GM12878 (cell line): ENCODE results near the gene NRP1. TPM values are rescaled to one million over a fixed set of nuclear protein-coding genes. Genes with fewer than 3 reads are reported as not detected.

ENCODE experiments used
- ATAC-seq: fragments of 200-7000 bp; cut with Tn5 transposase; 3 replicates; pipeline ENCODE4 v1.9.1; 2020; ENCODE audit warnings: mild to moderate bottlenecking, moderate library complexity
- BruUV-seq: library from RNA; stranded (reverse); fragments of 400-500 nt; replicated peaks from 2 replicates; lab custom pipeline; 2021; lab: Mats Ljungman, UMichigan
- CTCF ChIA-PET: fragments of 300-600 bp; sonication (Branson Sonifier 250); formaldehyde crosslinking; extraction: SDS; loops from one replicate; lab custom pipeline; 2021; ENCODE audit warnings: inconsistent platforms; lab: Yijun Ruan, JAX
- POLR2A ChIA-PET: fragments of 350-600 bp; formaldehyde crosslinking; extraction: SDS; loops from one replicate; lab custom pipeline; 2021; ENCODE audit warnings: inconsistent platforms; lab: Charles Lee
- RAD21 ChIA-PET: fragments of 300-600 bp; sonication (Branson Sonifier 250); formaldehyde crosslinking; loops from one replicate; lab custom pipeline; 2023; ENCODE audit warnings: antibody characterized with exemption; ENCODE audit not compliant: unreplicated experiment; lab: Charles Lee
- SMC1A ChIA-PET: fragments of 300-600 bp; sonication (Branson Sonifier 250); formaldehyde crosslinking; loops from one replicate; lab custom pipeline; 2023; ENCODE audit not compliant: unreplicated experiment, uncharacterized antibody; lab: Charles Lee
- DNase-seq: peaks from one replicate; pipeline ENCODE4 v3.0.0-alpha.2; 2011; ENCODE audit warnings: low read depth, low spot score
- FAIRE-seq: peaks from 3 replicates; lab custom pipeline; 2011; peaks lifted over from hg19 to GRCh38; lab: Jason Lieb, UNC
- H2AFZ ChIP-seq: 2 replicates; pipeline ENCODE4 v1.6.0; 2011; ENCODE audit warnings: low read depth, low read length, control low read depth; ENCODE audit not compliant: control insufficient read depth
- H3K27ac ChIP-seq: 2 replicates; pipeline ENCODE4 v1.5.1; 2011; ENCODE audit warnings: control low read depth; ENCODE audit not compliant: control insufficient read depth, insufficient read depth
- H3K27me3 ChIP-seq, 2 experiments: replicated peaks in 1 of 2; 2 replicates each; pipeline versions ENCODE4 v1.6.0 to v1.6.1; 2011; ENCODE audit warnings: low read length in 1 of 2; ENCODE audit not compliant: control insufficient read depth in 2 of 2, insufficient read depth in 2 of 2
- H3K36me3 ChIP-seq, 2 experiments: 2 replicates each; pipeline ENCODE4 v1.5.1; 2011; ENCODE audit warnings: low read length in 1 of 2; ENCODE audit not compliant: control insufficient read depth in 2 of 2, insufficient read depth in 2 of 2
- H3K4me1 ChIP-seq: 2 replicates; pipeline ENCODE4 v1.6.1; 2011; ENCODE audit warnings: mild to moderate bottlenecking, low read length, moderate library complexity, mixed read lengths; ENCODE audit not compliant: control insufficient read depth, insufficient read depth
- H3K4me2 ChIP-seq: 2 replicates; pipeline ENCODE4 v1.6.0; 2011; ENCODE audit warnings: control low read depth; ENCODE audit not compliant: control insufficient read depth, insufficient read depth
- H3K4me3 ChIP-seq: fragments of 200-600 bp; sonication (generic); 2 replicates; pipeline ENCODE4 v1.5.1; 2016
- H3K79me2 ChIP-seq: 2 replicates; pipeline ENCODE4 v1.6.0; 2011; ENCODE audit warnings: low read length; ENCODE audit not compliant: control insufficient read depth, insufficient read depth
- H3K9ac ChIP-seq: 2 replicates; pipeline ENCODE4 v1.8.0; 2011; ENCODE audit warnings: low read length, control low read depth, mixed read lengths; ENCODE audit not compliant: control insufficient read depth, insufficient read depth
- H3K9me3 ChIP-seq: replicated peaks from 3 replicates; pipeline ENCODE4 v1.5.1; 2011; ENCODE audit warnings: mild to moderate bottlenecking, low read length; ENCODE audit not compliant: control insufficient read depth, insufficient read depth
- H4K20me1 ChIP-seq: 2 replicates; pipeline ENCODE4 v1.6.0; 2011; ENCODE audit not compliant: control insufficient read depth, insufficient read depth
- BRCA1 ChIP-seq: IDR thresholded peaks from 2 replicates; pipeline ENCODE4 v1.6.1; 2011; ENCODE audit warnings: low read depth, low read length, improper control_type of control experiment
- FOS ChIP-seq: IDR thresholded peaks from 3 replicates; pipeline ENCODE4 v1.6.1; 2011; ENCODE audit warnings: borderline replicate concordance; ENCODE audit not compliant: insufficient read length; ENCODE audit errors: extremely low read depth
- NFIC ChIP-seq: IDR thresholded peaks from 2 replicates; pipeline ENCODE4 v1.6.1; 2012; ENCODE audit warnings: low read depth, mild to moderate bottlenecking, inconsistent platforms, low read length, moderate library complexity
- NFXL1 ChIP-seq: fragments of 450-650 bp; IDR thresholded peaks from 2 replicates; pipeline ENCODE4 v1.6.1; 2017; ENCODE audit warnings: antibody characterized with exemption, mild to moderate bottlenecking, borderline replicate concordance
- NR2C1 ChIP-seq: fragments of 450-650 bp; IDR thresholded peaks from 2 replicates; pipeline ENCODE4 v1.6.1; 2017; ENCODE audit warnings: antibody characterized with exemption, mild to moderate bottlenecking, moderate library complexity
- ZBED1 ChIP-seq: IDR thresholded peaks from 2 replicates; pipeline ENCODE4 v1.6.1; 2016; ENCODE audit warnings: borderline replicate concordance
- ZBTB40 ChIP-seq: fragments of 450-650 bp; IDR thresholded peaks from 2 replicates; pipeline ENCODE4 v1.6.1; 2016; ENCODE audit warnings: mild to moderate bottlenecking, moderate library complexity, borderline replicate concordance
- WGBS: methylation state at CpG from one replicate; pipeline ENCODE4 v1.1.6; 2016; ENCODE audit warnings: low lambda C conversion rate; ENCODE audit not compliant: insufficient replicate concordance, insufficient coverage; ENCODE audit errors: missing lambda C conversion rate; 5-methylcytosine and 5-hydroxymethylcytosine counted together
- in situ Hi-C: fragments of 300-500 bp; cut with MboI; formaldehyde crosslinking; loops from 9 replicates; pipeline ENCODE4 v1.14.3; 2018; ENCODE audit warnings: mixed read lengths
- intact Hi-C: fragments of 100-400 bp; cut with micrococcal nuclease; formaldehyde crosslinking; loops from one replicate; pipeline ENCODE4 v1.14.2; 2022; ENCODE audit not compliant: unreplicated experiment
- polyA plus RNA-seq, 11 experiments: library from polyadenylated mRNA; depleted of rRNA in 4 of 11; unstranded in 6 of 11; stranded (reverse) in 5 of 11; fragments of >200 nt; fragmentation: Nextera tagmentation in 4 of 11; fragmentation: Illumina TruSeq in 1 of 11; extraction: Ambion mirVana in 4 of 11; extraction: Trizol in 1 of 11; gene quantifications; 1 replicate in 1 of 11; 2 replicates in 10 of 11; pipeline versions ENCODE4 v1.2.1 to v1.2.3, GENCODE V29; 2011 to 2016; ENCODE audit warnings: inconsistent platforms in 2 of 11, missing spikeins in 2 of 11, low read depth in 1 of 11
- total RNA-seq, 4 experiments: library from RNA; depleted of rRNA in 3 of 4; stranded (reverse); fragments of >200 nt in 3 of 4; fragmentation: Illumina TruSeq in 1 of 4; extraction: Trizol in 1 of 4; gene quantifications; 2 replicates each; pipeline versions ENCODE4 v1.2.1 to v1.2.3, GENCODE V29; 2013 to 2021

The NRP1 gene
- total and polyA plus RNA-seq, 10 of the 15 experiments (the other 5 are each of a cell fraction or from before 2014, with no cell fraction given): 0.11 to 12.1 (median 0.52) TPM

GRCh38 chr10:33257439-33258080, 76.9 kb downstream of the NRP1 start:
- ChIA-PET CTCF (no interaction called here), RAD21 (no interaction called here), POLR2A (no interaction called here), SMC1A (no interaction called here)
- TF ChIP-seq BRCA1: no peak
- no peak for TF ChIP-seq NFXL1
- TF ChIP-seq NR2C1: no peak
- no peak for TF ChIP-seq ZBED1
- TF ChIP-seq ZBTB40: no peak
- no peak for TF ChIP-seq NFIC
- no peak for TF ChIP-seq FOS
- no peak for DNase-seq
- Histone ChIP-seq H3K27me3 (no peaks in the 10 kb centered on the region), H3K9me3 (no peaks in the 10 kb centered on the region), H3K9ac (no peak overlapping the region), H2AFZ (no peak overlapping the region), H3K4me3 (no peak overlapping the region), H3K79me2 (no peaks in the 10 kb centered on the region), H3K27ac (no peak overlapping the region), H4K20me1 (no peaks in the 10 kb centered on the region), H3K4me1 (no peaks in the 10 kb centered on the region), H3K36me3 (no peaks in the 10 kb centered on the region), H3K4me2 (no peak overlapping the region)
- intact Hi-C loops (no loop called here), in situ Hi-C loops (no loop called here)
- WGBS: 21% methylated on average over 9 of the region's 9 CpGs
- FAIRE-seq: no peak
- no peak for ATAC-seq
- no TSS peak for BruUV-seq
